Neural progenitor cell (in vitro differentiated cells): Measurements from ENCODE around the gene POU6F2.

Experiments
- EZH2 ChIP-seq: fragments of 200-600 bp; sonication (generic); IDR thresholded peaks from 2 replicates; pipeline ENCODE4 v1.6.1; 2017; ENCODE audit warnings: antibody characterized with exemption, mild to moderate bottlenecking, moderate library complexity
- TF ChIP-seq, protein P1 (sequence below): fragments of 200-600 bp; sonication (generic); IDR thresholded peaks from 2 replicates; pipeline ENCODE4 v1.5.1; 2017; ENCODE audit warnings: antibody characterized with exemption, mild to moderate bottlenecking

DNA sequence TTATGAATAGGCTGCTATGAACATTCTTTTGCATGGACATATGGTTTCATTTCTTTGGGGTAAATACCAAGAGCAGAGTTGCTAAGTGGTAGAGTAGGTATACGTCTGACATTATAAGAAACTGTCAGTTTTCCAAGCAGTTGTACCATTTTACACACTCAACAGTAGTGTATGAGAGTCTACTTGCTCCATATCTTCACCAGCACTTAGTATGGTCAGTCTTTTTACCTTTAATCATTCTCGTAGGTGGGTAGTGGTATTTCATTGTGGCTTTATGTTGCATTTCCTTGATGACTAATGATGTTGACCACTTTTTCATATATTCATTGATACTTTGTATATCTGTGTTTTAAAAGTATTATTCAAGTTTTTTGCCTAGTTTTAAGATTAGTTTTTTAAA, 45.1 kb downstream of the POU6F2 start:
- TF ChIP-seq, protein P1, sequence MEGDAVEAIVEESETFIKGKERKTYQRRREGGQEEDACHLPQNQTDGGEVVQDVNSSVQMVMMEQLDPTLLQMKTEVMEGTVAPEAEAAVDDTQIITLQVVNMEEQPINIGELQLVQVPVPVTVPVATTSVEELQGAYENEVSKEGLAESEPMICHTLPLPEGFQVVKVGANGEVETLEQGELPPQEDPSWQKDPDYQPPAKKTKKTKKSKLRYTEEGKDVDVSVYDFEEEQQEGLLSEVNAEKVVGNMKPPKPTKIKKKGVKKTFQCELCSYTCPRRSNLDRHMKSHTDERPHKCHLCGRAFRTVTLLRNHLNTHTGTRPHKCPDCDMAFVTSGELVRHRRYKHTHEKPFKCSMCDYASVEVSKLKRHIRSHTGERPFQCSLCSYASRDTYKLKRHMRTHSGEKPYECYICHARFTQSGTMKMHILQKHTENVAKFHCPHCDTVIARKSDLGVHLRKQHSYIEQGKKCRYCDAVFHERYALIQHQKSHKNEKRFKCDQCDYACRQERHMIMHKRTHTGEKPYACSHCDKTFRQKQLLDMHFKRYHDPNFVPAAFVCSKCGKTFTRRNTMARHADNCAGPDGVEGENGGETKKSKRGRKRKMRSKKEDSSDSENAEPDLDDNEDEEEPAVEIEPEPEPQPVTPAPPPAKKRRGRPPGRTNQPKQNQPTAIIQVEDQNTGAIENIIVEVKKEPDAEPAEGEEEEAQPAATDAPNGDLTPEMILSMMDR: no peak
- no peak for TF ChIP-seq EZH2
